Erythroblast (primary cell): ENCODE results near the gene RCOR3.

Source experiments
- GATA1 ChIP-seq: IDR thresholded peaks from 2 replicates; pipeline ENCODE4 v1.6.1; 2011; ENCODE audit warnings: low read depth, mild to moderate bottlenecking, control low read depth, low read length, moderate library complexity
- POLR2A ChIP-seq: IDR thresholded peaks from 2 replicates; pipeline ENCODE4 v1.6.1; 2011; ENCODE audit warnings: mild to moderate bottlenecking, low read length

DNA sequence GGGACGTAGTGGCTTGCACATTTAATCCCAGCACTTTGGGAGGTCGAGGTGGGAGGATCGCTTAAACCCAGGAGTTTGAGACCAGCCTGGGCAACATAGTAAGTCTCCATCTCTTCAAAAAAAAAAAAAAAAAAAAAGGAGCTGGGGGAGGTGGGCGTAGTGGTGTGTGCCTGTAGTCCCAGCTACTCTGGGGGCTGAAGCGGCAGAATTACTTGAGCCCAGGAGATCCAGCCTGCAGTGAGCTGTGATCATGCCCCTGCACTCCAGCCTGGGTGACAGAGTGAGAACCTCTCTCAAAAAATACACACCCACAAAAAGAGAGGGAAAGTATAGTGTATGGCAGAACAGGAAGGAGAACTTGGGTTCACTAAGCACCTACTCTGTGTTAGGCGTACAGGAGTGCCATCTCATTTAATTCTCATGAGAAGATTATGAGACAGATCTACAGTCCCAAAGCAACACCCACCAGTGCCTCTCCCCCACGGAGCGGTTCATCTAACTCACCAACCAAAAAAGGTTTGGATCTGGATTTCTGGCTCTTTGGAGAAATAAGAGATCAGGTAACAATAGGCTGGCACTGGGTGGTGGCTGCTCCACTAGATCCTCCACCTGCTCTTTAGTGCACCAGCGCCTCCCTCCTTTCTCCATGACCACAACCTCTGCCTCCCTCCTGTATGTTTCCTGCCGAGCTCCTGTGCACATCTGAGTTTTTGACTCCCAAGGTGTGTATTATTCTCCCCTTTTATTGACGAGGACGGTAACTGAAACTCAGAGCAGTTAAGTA, 66.0 kb downstream of the RCOR3 start:
- TF ChIP-seq POLR2A (no peak), GATA1 (no peak)
